Peyer's patch (tissue), 4 donors: ENCODE measurements around the gene COTL1.

Experiments
- POLR2A ChIP-seq, 2 donors: fragments of 450-650 bp; IDR thresholded peaks; one replicate each; pipeline ENCODE4 v1.5.1; 2017; ENCODE audit warnings: antibody characterized with exemption in 2 of 2, mild to moderate bottlenecking in 2 of 2, moderate library complexity in 2 of 2
- TF ChIP-seq, protein P1 (sequence below), 6 experiments: fragments of 450-650 bp in 4 of 6; fragments of 200-600 bp in 2 of 6; sonication (generic) in 1 of 6; IDR thresholded peaks; one replicate each; pipeline ENCODE4 v1.5.1; 2017 to 2019; ENCODE audit warnings: antibody characterized with exemption in 6 of 6, mild to moderate bottlenecking in 3 of 6, moderate library complexity in 1 of 6

- TF ChIP-seq, protein P1, sequence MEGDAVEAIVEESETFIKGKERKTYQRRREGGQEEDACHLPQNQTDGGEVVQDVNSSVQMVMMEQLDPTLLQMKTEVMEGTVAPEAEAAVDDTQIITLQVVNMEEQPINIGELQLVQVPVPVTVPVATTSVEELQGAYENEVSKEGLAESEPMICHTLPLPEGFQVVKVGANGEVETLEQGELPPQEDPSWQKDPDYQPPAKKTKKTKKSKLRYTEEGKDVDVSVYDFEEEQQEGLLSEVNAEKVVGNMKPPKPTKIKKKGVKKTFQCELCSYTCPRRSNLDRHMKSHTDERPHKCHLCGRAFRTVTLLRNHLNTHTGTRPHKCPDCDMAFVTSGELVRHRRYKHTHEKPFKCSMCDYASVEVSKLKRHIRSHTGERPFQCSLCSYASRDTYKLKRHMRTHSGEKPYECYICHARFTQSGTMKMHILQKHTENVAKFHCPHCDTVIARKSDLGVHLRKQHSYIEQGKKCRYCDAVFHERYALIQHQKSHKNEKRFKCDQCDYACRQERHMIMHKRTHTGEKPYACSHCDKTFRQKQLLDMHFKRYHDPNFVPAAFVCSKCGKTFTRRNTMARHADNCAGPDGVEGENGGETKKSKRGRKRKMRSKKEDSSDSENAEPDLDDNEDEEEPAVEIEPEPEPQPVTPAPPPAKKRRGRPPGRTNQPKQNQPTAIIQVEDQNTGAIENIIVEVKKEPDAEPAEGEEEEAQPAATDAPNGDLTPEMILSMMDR (IDR thresholded peaks at IDR 0.05): no peak
- no peak for TF ChIP-seq POLR2A (IDR thresholded peaks at IDR 0.05)
Observed at GRCh38 chr16:84582958-84583516, 34.8 kb downstream of the COTL1 start.
